Left kidney (tissue), 2 donors: ENCODE data around the gene L3MBTL4. TPM values are rescaled to one million over a fixed set of nuclear protein-coding genes. Genes with fewer than 3 reads are reported as not detected.

Source experiments
- DNase-seq: peaks from one replicate; pipeline ENCODE4 v3.0.0-alpha.2; 2013
- polyA plus RNA-seq: library from polyadenylated mRNA; unstranded; fragments of 120-200 nt; gene quantifications from one replicate; pipeline ENCODE4 v1.2.1, GENCODE V29; 2013; ENCODE audit not compliant: insufficient read length

Gene L3MBTL4
- polyA plus RNA-seq, 1 donor: 6.4 TPM

GRCh38 chr18:6366776-6367175 is 47.9 kb downstream of the L3MBTL4 start:
- no peak for DNase-seq

- DNase-seq: no peak
Observed at GRCh38 chr18:6365385-6365784, 49.3 kb downstream of the L3MBTL4 start.

GRCh38 chr18:6363216-6363615 is 51.5 kb downstream of the L3MBTL4 start:
- DNase-seq: no peak

- no peak for DNase-seq
Observed at GRCh38 chr18:6362559-6363129, 52.1 kb downstream of the L3MBTL4 start.

- DNase-seq: no peak
Observed at GRCh38 chr18:6357668-6358067, 57.0 kb downstream of the L3MBTL4 start.

GRCh38 chr18:6355789-6356589 is 58.7 kb downstream of the L3MBTL4 start:
- DNase-seq: no peak

GRCh38 chr18:6352275-6352674 is 62.4 kb downstream of the L3MBTL4 start:
- no peak for DNase-seq

- no peak for DNase-seq
Observed at GRCh38 chr18:6342990-6343389, 71.7 kb downstream of the L3MBTL4 start.

- DNase-seq: no peak
Observed at GRCh38 chr18:6341709-6342108, 73.0 kb downstream of the L3MBTL4 start.

- no peak for DNase-seq
Observed at GRCh38 chr18:6341303-6341702, 73.4 kb downstream of the L3MBTL4 start.

GRCh38 chr18:6340121-6340520 is 74.6 kb downstream of the L3MBTL4 start:
- DNase-seq: no peak

GRCh38 chr18:6336239-6336638 is 78.5 kb downstream of the L3MBTL4 start:
- no peak for DNase-seq

- no peak for DNase-seq
Observed at GRCh38 chr18:6333981-6334380, 80.7 kb downstream of the L3MBTL4 start.

- DNase-seq: no peak
Observed at GRCh38 chr18:6331872-6332271, 82.8 kb downstream of the L3MBTL4 start.

- DNase-seq: no peak
Observed at GRCh38 chr18:6330786-6331185, 83.9 kb downstream of the L3MBTL4 start.

GRCh38 chr18:6328621-6329010 is 86.1 kb downstream of the L3MBTL4 start:
- DNase-seq: no peak

- DNase-seq: no peak
Observed at GRCh38 chr18:6327895-6328620, 86.7 kb downstream of the L3MBTL4 start.

- no peak for DNase-seq
Observed at GRCh38 chr18:6327485-6327884, 87.2 kb downstream of the L3MBTL4 start.

GRCh38 chr18:6326566-6326965 is 88.1 kb downstream of the L3MBTL4 start:
- DNase-seq: no peak

- DNase-seq: no peak
Observed at GRCh38 chr18:6323319-6323889, 91.3 kb downstream of the L3MBTL4 start.

- no peak for DNase-seq
Observed at GRCh38 chr18:6315517-6316331, 99.0 kb downstream of the L3MBTL4 start.

- DNase-seq: no peak
Observed at GRCh38 chr18:6313415-6313814, 101.3 kb downstream of the L3MBTL4 start.
